Measurements from ENCODE around the gene ABCC8. TPM values are rescaled to one million over a fixed set of nuclear protein-coding genes. Genes with fewer than 3 reads are reported as not detected.

The ABCC8 gene
- polyA plus RNA-seq, 1 of the 3 experiments (the other 2 are of a cell fraction) = 1.1 TPM

- ChIA-PET POLR2A (no interaction called here), CTCF (interaction anchor here (0.6 to 3.5 kb wide), 5 partner anchors 11 to 104 kb away, joined by 3 to 20 read pairs (median 5); partner anchors contain the start of gene KCNJ11)
- Histone ChIP-seq H3K4me3 (ENCODE audit: low read depth in 2 of 2, low read length in 1 of 2) (no peak overlapping the region), H3K4me2 (no peak overlapping the region), H3K79me2 (ENCODE audit: insufficient read depth) (no peaks in the 10 kb centered on the region), H4K20me1 (ENCODE audit: insufficient read depth) (no peaks in the 10 kb centered on the region), H2AFZ (ENCODE audit: low read depth) (no peak overlapping the region), H3K9me3 (no peaks in the 10 kb centered on the region), H3K9ac (no peak overlapping the region), H3K27me3 (ENCODE audit: insufficient read depth) (no peaks in the 10 kb centered on the region), H3F3A (replicated peaks; ENCODE audit: insufficient read depth) (no peaks in the 10 kb centered on the region), H3K9me2 (no peaks in the 10 kb centered on the region), H3K36me3 (replicated peaks in 1 of 2; ENCODE audit: control insufficient read depth in 1 of 2, insufficient read depth in 2 of 2, low read length in 1 of 2) (no peaks in the 10 kb centered on the region), H3K27ac (ENCODE audit: low read depth in 2 of 2, low read length in 1 of 2) (no peak overlapping the region), H3K4me1 (ENCODE audit: control insufficient read depth in 1 of 2, insufficient read depth in 2 of 2, low read depth in 1 of 2, low read length in 1 of 2) (peaks cover 0 to 2% of the 10 kb centered on the region in 2 experiments; a peak in 1 of 4 replicates)
- DNase-seq = no peak
- TF ChIP-seq MXI1 (IDR thresholded peaks at IDR 0.05; ENCODE audit: low read depth, low read length) (no peak), SIN3A (IDR thresholded peaks at IDR 0.05; ENCODE audit: borderline replicate concordance, low read depth, low read length) (no peak), USF2 (IDR thresholded peaks at IDR 0.05; ENCODE audit: borderline replicate concordance, low read depth, low read length) (no peak), ELF1 (IDR thresholded peaks at IDR 0.05) (no peak), FOXJ3 (CRISPR knock-in tag; IDR thresholded peaks at IDR 0.05) (no peak), JUND (IDR thresholded peaks at IDR 0.05) (no peak), FOSL2 (IDR thresholded peaks at IDR 0.05; ENCODE audit: borderline replicate concordance, low read depth) (no peak)
- WGBS (ENCODE audit: low lambda C conversion rate) = 78% methylated on average over 19 of the region's 19 CpGs
These were observed 76.4 kb downstream of the ABCC8 start for GRCh38 chr11:17400048-17400775.

- 0 out of 2 replicates have a peak, but pooled peaks cover 6% of the 10 kb centered on the region for H3K27me3 ChIP-seq (ENCODE audit: insufficient read depth)
- no peak overlapping the region for H3K4me2 ChIP-seq
- no peaks in the 10 kb centered on the region for H3F3A ChIP-seq (replicated peaks; ENCODE audit: insufficient read depth)
- no peak overlapping the region for H3K27ac ChIP-seq (ENCODE audit: low read depth in 2 of 2, low read length in 1 of 2)
- TF ChIP-seq EP300 (IDR thresholded peaks at IDR 0.05; ENCODE audit: borderline replicate concordance in 1 of 2, low read depth in 1 of 2, low read length in 1 of 2) (no peak), PBX3 (IDR thresholded peaks at IDR 0.05) (no peak)
- H3K36me3 ChIP-seq (replicated peaks in 1 of 2; ENCODE audit: control insufficient read depth in 1 of 2, insufficient read depth in 2 of 2, low read length in 1 of 2) = no peaks in the 10 kb centered on the region
- no peaks in the 10 kb centered on the region for H3K79me2 ChIP-seq (ENCODE audit: insufficient read depth)
- H3K9ac ChIP-seq = no peak overlapping the region
- no peak overlapping the region for H3K4me3 ChIP-seq (ENCODE audit: low read depth in 2 of 2, low read length in 1 of 2)
- H4K20me1 ChIP-seq (ENCODE audit: insufficient read depth) = no peaks in the 10 kb centered on the region
- no peak overlapping the region for H2AFZ ChIP-seq (ENCODE audit: low read depth)
- H3K9me2 ChIP-seq = no peaks in the 10 kb centered on the region
- ChIA-PET POLR2A (no interaction called here), CTCF (interaction anchor here (1.8 to 3.5 kb wide), 3 partner anchors 10 to 107 kb away, joined by 5 to 20 read pairs (median 13); partner anchors contain the start of gene KCNJ11)
- no peak for DNase-seq
- no peaks in the 10 kb centered on the region for H3K9me3 ChIP-seq
- H3K4me1 ChIP-seq (ENCODE audit: control insufficient read depth in 1 of 2, insufficient read depth in 2 of 2, low read depth in 1 of 2, low read length in 1 of 2) = no peaks in the 10 kb centered on the region; a peak in 1 of 4 replicates
These were observed 77.4 kb downstream of the ABCC8 start for GRCh38 chr11:17399236-17399635.

All from SK-N-SH (cell line).